Astrocyte (in vitro differentiated cells and primary cell): ENCODE results near the gene ZNF547. TPM values are rescaled to one million over a fixed set of nuclear protein-coding genes. Genes with fewer than 3 reads are reported as not detected.

Experiments
- DNase-seq: peaks from one replicate; pipeline ENCODE4 v3.0.0-alpha.2; 2010; ENCODE audit warnings: low read depth
- FAIRE-seq: peaks from 2 replicates; lab custom pipeline; 2011; peaks lifted over from hg19 to GRCh38; lab: Jason Lieb, UNC
- H2AFZ ChIP-seq: 2 replicates; pipeline ENCODE4 v1.6.0; 2012; ENCODE audit warnings: low read depth, low read length, inconsistent platforms
- H3K27ac ChIP-seq: 2 replicates; pipeline ENCODE4 v1.5.1; 2011; ENCODE audit warnings: low read depth, low read length, inconsistent platforms
- H3K27me3 ChIP-seq: 2 replicates; pipeline ENCODE4 v1.6.0; 2011; ENCODE audit warnings: low read length, inconsistent platforms; ENCODE audit not compliant: insufficient read depth
- H3K36me3 ChIP-seq: 2 replicates; pipeline ENCODE4 v1.5.1; 2011; ENCODE audit warnings: low read length, inconsistent platforms; ENCODE audit not compliant: insufficient read depth
- H3K4me1 ChIP-seq: 2 replicates; pipeline ENCODE4 v1.5.1; 2011; ENCODE audit warnings: low read length, inconsistent platforms; ENCODE audit not compliant: insufficient read depth
- H3K4me2 ChIP-seq: 2 replicates; pipeline ENCODE4 v1.6.0; 2012; ENCODE audit warnings: low read length, inconsistent platforms
- H3K4me3 ChIP-seq: 2 replicates; pipeline ENCODE4 v1.5.1; 2011; ENCODE audit warnings: low read depth, mild to moderate bottlenecking, low read length, inconsistent platforms; ENCODE audit not compliant: insufficient read depth
- H3K79me2 ChIP-seq: 2 replicates; pipeline ENCODE4 v1.6.0; 2012; ENCODE audit warnings: mild to moderate bottlenecking, low read length, inconsistent platforms; ENCODE audit not compliant: insufficient read depth
- H3K9ac ChIP-seq: 2 replicates; pipeline ENCODE4 v1.6.0; 2012; ENCODE audit warnings: mild to moderate bottlenecking, low read length, inconsistent platforms
- H3K9me3 ChIP-seq: 2 replicates; pipeline ENCODE4 v1.5.1; 2012; ENCODE audit warnings: low read depth, mild to moderate bottlenecking, low read length, inconsistent platforms; ENCODE audit not compliant: insufficient read depth
- H4K20me1 ChIP-seq: 2 replicates; pipeline ENCODE4 v1.6.0; 2012; ENCODE audit warnings: low read length, inconsistent platforms; ENCODE audit not compliant: insufficient read depth
- H3K27ac Mint-ChIP-seq: one replicate; pipeline ENCODE4 v1.8.0; 2021; ENCODE audit warnings: mild to moderate bottlenecking, mixed read lengths; ENCODE audit not compliant: unreplicated experiment
- H3K27me3 Mint-ChIP-seq: one replicate; pipeline ENCODE4 v1.8.0; 2021; ENCODE audit warnings: low read depth, mixed read lengths; ENCODE audit not compliant: unreplicated experiment
- H3K36me3 Mint-ChIP-seq: one replicate; pipeline ENCODE4 v1.8.0; 2021; ENCODE audit warnings: low read depth, mixed read lengths; ENCODE audit not compliant: unreplicated experiment
- H3K4me1 Mint-ChIP-seq: one replicate; pipeline ENCODE4 v1.8.0; 2021; ENCODE audit warnings: low read depth, mixed read lengths; ENCODE audit not compliant: unreplicated experiment
- H3K4me3 Mint-ChIP-seq: one replicate; pipeline ENCODE4 v1.8.0; 2021; ENCODE audit warnings: mild to moderate bottlenecking, moderate library complexity, mixed read lengths; ENCODE audit not compliant: unreplicated experiment
- H3K9me3 Mint-ChIP-seq: one replicate; pipeline ENCODE4 v1.8.0; 2021; ENCODE audit warnings: mild to moderate bottlenecking, mixed read lengths; ENCODE audit not compliant: unreplicated experiment
- EZH2 ChIP-seq: IDR thresholded peaks from 2 replicates; pipeline ENCODE4 v1.6.1; 2012; ENCODE audit warnings: mild to moderate bottlenecking, low read length, inconsistent platforms; ENCODE audit not compliant: insufficient read depth
- total RNA-seq: library from RNA; stranded (reverse); gene quantifications from 2 replicates; pipeline ENCODE4 v1.2.1, GENCODE V29; 2021
- TF ChIP-seq, protein P1 (sequence below): IDR thresholded peaks from 2 replicates; pipeline ENCODE4 v1.5.1; 2011; ENCODE audit warnings: low read depth, mild to moderate bottlenecking, inconsistent platforms, low read length, moderate library complexity; ENCODE audit not compliant: insufficient read depth

The ZNF547 gene
- total RNA-seq, 1 donor from 2014 or later = 4.1 TPM

DNA sequence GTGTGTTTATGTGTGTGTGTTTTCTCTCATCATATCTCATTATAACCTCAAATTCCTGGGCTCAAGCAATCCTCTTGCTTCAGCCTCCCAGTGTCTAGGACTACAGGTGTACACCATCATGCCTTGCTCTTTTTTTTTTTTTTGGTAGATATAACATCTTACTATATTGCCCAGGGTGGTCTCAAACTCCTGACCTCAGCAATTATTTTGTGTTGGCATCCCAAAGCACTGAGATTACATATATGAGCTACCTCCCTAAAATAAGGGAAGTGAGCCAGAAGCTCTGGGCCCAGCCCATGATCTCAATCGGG, 43.5 kb upstream of the ZNF547 start:
- Mint-ChIP-seq H3K9me3 (peaks cover 2% of the 10 kb centered on the region), H3K27ac (peak overlapping the region; percentile 58), H3K36me3 (peaks cover 14% of the 10 kb centered on the region), H3K4me3 (peak overlapping the region; percentile 88), H3K27me3 (peaks cover 13% of the 10 kb centered on the region), H3K4me1 (peaks cover 11% of the 10 kb centered on the region)
- H3K27ac ChIP-seq = peak overlapping the region; percentile 66
- TF ChIP-seq EZH2 = no peak
- TF ChIP-seq, protein P1, sequence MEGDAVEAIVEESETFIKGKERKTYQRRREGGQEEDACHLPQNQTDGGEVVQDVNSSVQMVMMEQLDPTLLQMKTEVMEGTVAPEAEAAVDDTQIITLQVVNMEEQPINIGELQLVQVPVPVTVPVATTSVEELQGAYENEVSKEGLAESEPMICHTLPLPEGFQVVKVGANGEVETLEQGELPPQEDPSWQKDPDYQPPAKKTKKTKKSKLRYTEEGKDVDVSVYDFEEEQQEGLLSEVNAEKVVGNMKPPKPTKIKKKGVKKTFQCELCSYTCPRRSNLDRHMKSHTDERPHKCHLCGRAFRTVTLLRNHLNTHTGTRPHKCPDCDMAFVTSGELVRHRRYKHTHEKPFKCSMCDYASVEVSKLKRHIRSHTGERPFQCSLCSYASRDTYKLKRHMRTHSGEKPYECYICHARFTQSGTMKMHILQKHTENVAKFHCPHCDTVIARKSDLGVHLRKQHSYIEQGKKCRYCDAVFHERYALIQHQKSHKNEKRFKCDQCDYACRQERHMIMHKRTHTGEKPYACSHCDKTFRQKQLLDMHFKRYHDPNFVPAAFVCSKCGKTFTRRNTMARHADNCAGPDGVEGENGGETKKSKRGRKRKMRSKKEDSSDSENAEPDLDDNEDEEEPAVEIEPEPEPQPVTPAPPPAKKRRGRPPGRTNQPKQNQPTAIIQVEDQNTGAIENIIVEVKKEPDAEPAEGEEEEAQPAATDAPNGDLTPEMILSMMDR = no peak
- FAIRE-seq = no peak
- H3K4me3 ChIP-seq = peak overlapping the region; percentile 79
- H3K4me2 ChIP-seq = peak overlapping the region; percentile 97
- peaks cover 9% of the 10 kb centered on the region for H3K4me1 ChIP-seq
- H3K36me3 ChIP-seq = peaks cover 6% of the 10 kb centered on the region
- H3K9ac ChIP-seq = peak overlapping the region; percentile 93
- no peak for DNase-seq
- H4K20me1 ChIP-seq = peaks cover 14% of the 10 kb centered on the region
- H3K79me2 ChIP-seq = peaks cover 34% of the 10 kb centered on the region
- H2AFZ ChIP-seq = peak overlapping the region; percentile 93
- H3K9me3 ChIP-seq = no peaks in the 10 kb centered on the region
- peaks cover 2% of the 10 kb centered on the region for H3K27me3 ChIP-seq

DNA sequence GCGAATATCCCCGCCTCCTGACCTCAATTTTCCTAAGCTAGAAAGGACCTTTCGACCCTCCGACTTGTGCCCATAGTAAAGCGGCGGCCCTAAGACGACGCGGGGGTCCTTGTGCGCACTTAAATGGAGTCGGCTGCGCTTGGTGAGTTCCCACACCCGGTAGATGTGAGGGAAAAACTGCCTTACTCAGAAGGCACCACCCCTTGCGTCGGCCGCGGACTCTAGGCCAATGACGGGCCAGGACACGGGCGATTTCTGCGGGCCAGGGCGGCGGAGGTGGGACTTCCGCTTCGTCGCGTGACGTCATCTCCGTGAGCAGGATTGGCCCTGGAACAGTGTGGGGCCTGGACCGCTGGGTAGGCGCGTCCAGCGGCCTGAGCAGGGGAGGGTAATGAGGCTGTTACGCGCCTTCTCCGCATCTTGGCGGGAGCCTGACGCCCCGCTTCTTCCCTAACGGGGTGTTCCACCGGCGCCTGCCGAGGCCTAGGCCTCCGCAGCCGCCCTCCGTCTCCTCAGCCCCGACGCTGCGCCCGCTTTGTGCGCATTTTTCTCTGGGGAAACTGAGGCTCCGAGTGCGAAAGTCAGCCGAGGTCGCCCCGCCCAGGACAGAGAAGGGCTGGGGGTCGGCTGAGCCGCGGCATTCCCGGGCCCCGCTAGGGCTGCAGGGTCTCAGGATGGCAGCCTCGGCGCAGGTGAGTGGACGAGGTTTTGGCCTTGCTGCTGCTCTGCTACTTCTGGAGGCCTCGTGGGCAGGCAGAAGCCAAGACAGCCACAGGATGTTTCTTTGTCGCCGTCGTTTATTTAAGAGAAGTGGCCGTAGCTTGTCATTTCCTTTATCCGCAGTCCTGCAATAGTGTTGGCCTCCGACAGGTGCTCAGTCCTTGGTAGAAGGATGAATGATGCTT, 42.9 kb upstream of the ZNF547 start, which contains the start of gene ZNF543:
Gene ZNF543, plus strand, starts transcription at position 293 of the 905 bp plus-strand sequence. Its CDS starts 382 bp downstream, at position 675.
- Histone ChIP-seq H3K79me2 (peaks cover 38% of the 10 kb centered on the region), H3K36me3 (peaks cover 10% of the 10 kb centered on the region), H4K20me1 (peaks cover 14% of the 10 kb centered on the region), H2AFZ (peak within 1 kb of the TSS; percentile 93), H3K4me1 (peaks cover 9% of the 10 kb centered on the region), H3K27me3 (peaks cover 2% of the 10 kb centered on the region), H3K9me3 (no peaks in the 10 kb centered on the region), H3K27ac (peak within 1 kb of the TSS; percentile 66), H3K9ac (peak within 1 kb of the TSS; percentile 93), H3K4me2 (peak within 1 kb of the TSS; percentile 97), H3K4me3 (peak within 1 kb of the TSS; percentile 79)
- H3K4me3 Mint-ChIP-seq = peak within 1 kb of the TSS; percentile 88
- peaks cover 11% of the 10 kb centered on the region for H3K4me1 Mint-ChIP-seq
- peaks cover 16% of the 10 kb centered on the region for H3K36me3 Mint-ChIP-seq
- TF ChIP-seq, protein P1 = no peak
- TF ChIP-seq EZH2 = no peak
- peak within 1 kb of the TSS; percentile 58 for H3K27ac Mint-ChIP-seq
- peak; percentile 93 for DNase-seq
- H3K27me3 Mint-ChIP-seq = peaks cover 7% of the 10 kb centered on the region
- no peaks in the 10 kb centered on the region for H3K9me3 Mint-ChIP-seq
- FAIRE-seq = peak; percentile 65

DNA sequence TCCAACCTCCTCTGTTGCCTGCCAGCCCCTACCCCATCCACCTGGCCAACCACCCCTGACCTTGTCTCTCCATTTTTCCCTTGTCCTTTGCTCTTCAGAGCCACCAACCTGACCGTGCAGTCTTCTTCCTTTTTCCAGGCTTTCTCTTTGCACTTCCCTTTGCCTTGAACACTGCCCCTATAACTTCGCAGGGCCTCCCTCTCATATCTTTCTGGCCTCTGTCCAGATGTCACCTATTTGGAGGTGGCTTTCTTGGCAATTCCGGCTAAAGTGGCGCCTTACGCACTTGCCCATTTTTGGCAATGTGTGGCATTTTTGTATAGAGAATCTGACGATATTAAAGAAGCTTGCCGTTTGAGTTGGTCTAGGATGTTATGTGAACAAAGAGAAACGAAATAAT, 42.2 kb upstream of the ZNF547 start:
- peaks cover 21% of the 10 kb centered on the region for H3K36me3 Mint-ChIP-seq

More for the DNA sequence above, 42.2 kb upstream of the ZNF547 start:
- Mint-ChIP-seq H3K4me1 (peaks cover 11% of the 10 kb centered on the region), H3K4me3 (peak overlapping the region; percentile 88), H3K27ac (peak overlapping the region; percentile 48), H3K27me3 (peaks cover 1% of the 10 kb centered on the region), H3K9me3 (no peaks in the 10 kb centered on the region)
- Histone ChIP-seq H3K4me2 (peak overlapping the region; percentile 97), H2AFZ (peak overlapping the region; percentile 93), H3K79me2 (peaks cover 38% of the 10 kb centered on the region), H3K9ac (peak overlapping the region; percentile 93), H4K20me1 (peaks cover 14% of the 10 kb centered on the region), H3K27ac (peak overlapping the region; percentile 66), H3K4me3 (peak overlapping the region; percentile 79), H3K36me3 (peaks cover 10% of the 10 kb centered on the region), H3K27me3 (peaks cover 2% of the 10 kb centered on the region), H3K4me1 (peaks cover 9% of the 10 kb centered on the region), H3K9me3 (no peaks in the 10 kb centered on the region)
- no peak for FAIRE-seq
- TF ChIP-seq, protein P1 = no peak
- no peak for TF ChIP-seq EZH2
- DNase-seq = no peak
